Mammary epithelial cell (primary cell): ENCODE measurements around the gene ALPI.

ENCODE experiments used
- CTCF ChIP-seq, 2 donors: IDR thresholded peaks in 1 of 2; conservative IDR thresholded peaks in 1 of 2; 2 replicates each; pipeline ENCODE4 v1.5.1; 2011 to 2012; ENCODE audit warnings: inconsistent platforms in 2 of 2, low read length in 2 of 2, mild to moderate bottlenecking in 2 of 2, control low read depth in 1 of 2, low read depth in 1 of 2; ENCODE audit not compliant: insufficient read depth in 1 of 2; ENCODE audit errors: extremely low read depth in 1 of 2
- EZH2 ChIP-seq: IDR thresholded peaks from 2 replicates; pipeline ENCODE4 v1.6.1; 2012; ENCODE audit warnings: low read length, inconsistent platforms, borderline replicate concordance

GRCh38 chr2:232490221-232491138, 34.5 kb downstream of the ALPI start:
- no peak for TF ChIP-seq CTCF (conservative IDR thresholded peaks at IDR 0.05 in 1 of 2, IDR thresholded peaks at IDR 0.05 in 1 of 2; ENCODE audit: extremely low read depth in 1 of 2, insufficient read depth in 1 of 2, low read depth in 1 of 2, low read length in 2 of 2)
- TF ChIP-seq EZH2 = no peak
